HepG2 (cell line): Measurements from ENCODE around the gene SIRT7. TPM values are rescaled to one million over a fixed set of nuclear protein-coding genes. Genes with fewer than 3 reads are reported as not detected.
A peak's percentile ranks its signal among the peaks of the same experiment; 100 is the strongest.

Source experiments
- BORCS8-MEF2B ChIP-seq: sonication (generic); formaldehyde crosslinking; IDR thresholded peaks from 2 replicates; pipeline ENCODE4 v1.8.0; 2022; ENCODE audit warnings: mild to moderate bottlenecking, missing genetic modification reagents
- CEBPG ChIP-seq: IDR thresholded peaks from 2 replicates; pipeline ENCODE4 v1.6.1; 2016
- ETV6 ChIP-seq: sonication (generic); formaldehyde crosslinking; conservative IDR thresholded peaks from 2 replicates; pipeline ENCODE4 v1.4.0; 2020; ENCODE audit warnings: missing genetic modification reagents
- HOXD1 ChIP-seq: sonication (generic); formaldehyde crosslinking; IDR thresholded peaks from 2 replicates; pipeline ENCODE4 v1.5.0; 2020; ENCODE audit warnings: missing genetic modification reagents
- KDM5B ChIP-seq: sonication (generic); formaldehyde crosslinking; IDR thresholded peaks from 2 replicates; pipeline ENCODE4 v1.4.0; 2020; ENCODE audit warnings: missing genetic modification reagents, mild to moderate bottlenecking, borderline replicate concordance
- KDM6A ChIP-seq: IDR thresholded peaks from 2 replicates; pipeline ENCODE4 v1.6.1; 2016; ENCODE audit warnings: low read depth
- KMT2B ChIP-seq: IDR thresholded peaks from 2 replicates; pipeline ENCODE4 v1.6.1; 2016; ENCODE audit warnings: missing genetic modification reagents, missing compliant biosample characterization
- PPARG ChIP-seq: conservative IDR thresholded peaks from 2 replicates; pipeline ENCODE4 v1.6.1; 2016; ENCODE audit warnings: missing biosample characterization, missing genetic modification reagents
- SRSF1 ChIP-seq: fragments of 200-400 bp; formaldehyde crosslinking; optimal IDR thresholded peaks from 2 replicates; pipeline ENCODE3; 2017; ENCODE audit warnings: mild to moderate bottlenecking, low read depth, low read length, moderate library complexity
- TEAD3 ChIP-seq: optimal IDR thresholded peaks from 2 replicates; pipeline ENCODE3; 2016; ENCODE audit warnings: borderline replicate concordance
- ZBTB7A ChIP-seq: sonication (generic); formaldehyde crosslinking; IDR thresholded peaks from 2 replicates; pipeline ENCODE4 v1.8.0; 2022; ENCODE audit warnings: mild to moderate bottlenecking, missing genetic modification reagents
- ZFYVE20 ChIP-seq: sonication (generic); formaldehyde crosslinking; IDR thresholded peaks from 2 replicates; pipeline ENCODE4 v1.8.0; 2023; ENCODE audit warnings: low read depth, mild to moderate bottlenecking, moderate library complexity, missing genetic modification reagents, borderline replicate concordance
- ZIK1 ChIP-seq: sonication (generic); formaldehyde crosslinking; IDR thresholded peaks from 2 replicates; pipeline ENCODE4 v1.5.0; 2020; ENCODE audit warnings: mild to moderate bottlenecking, low read depth, missing genetic modification reagents, borderline replicate concordance
- ZNF225 ChIP-seq: sonication (generic); formaldehyde crosslinking; IDR thresholded peaks from 2 replicates; pipeline ENCODE4 v1.4.0; 2020; ENCODE audit warnings: mild to moderate bottlenecking, missing genetic modification reagents
- ZNF563 ChIP-seq: sonication (generic); formaldehyde crosslinking; IDR thresholded peaks from 2 replicates; pipeline ENCODE4 v1.8.0; 2022; ENCODE audit warnings: mild to moderate bottlenecking, moderate library complexity, missing genetic modification reagents
- ZNF577 ChIP-seq: sonication (generic); formaldehyde crosslinking; IDR thresholded peaks from 2 replicates; pipeline ENCODE4 v1.4.0; 2020; ENCODE audit warnings: mild to moderate bottlenecking, low read depth, missing genetic modification reagents, borderline replicate concordance
- ZNF781 ChIP-seq: sonication (generic); formaldehyde crosslinking; IDR thresholded peaks from 2 replicates; pipeline ENCODE4 v1.5.1; 2020; ENCODE audit warnings: borderline replicate concordance, mild to moderate bottlenecking, missing genetic modification reagents; ENCODE audit errors: not compliant biosample characterization
- ZSCAN20 ChIP-seq: sonication (generic); formaldehyde crosslinking; IDR thresholded peaks from 2 replicates; pipeline ENCODE4 v1.4.0; 2020; ENCODE audit warnings: missing genetic modification reagents, mild to moderate bottlenecking, borderline replicate concordance
- polyA plus RNA-seq, 8 experiments: library from polyadenylated mRNA; depleted of rRNA in 3 of 8; stranded (reverse) in 7 of 8; unstranded in 1 of 8; fragments of >200 nt; fragmentation: Illumina TruSeq in 4 of 8; extraction: Trizol in 4 of 8; gene quantifications; 2 replicates each; pipeline versions ENCODE4 v1.2.1 to v1.2.3, GENCODE V29; 2011 to 2016; ENCODE audit warnings: low read depth in 4 of 8, missing spikeins in 1 of 8, mixed read lengths in 1 of 8; ENCODE audit not compliant: insufficient read depth in 1 of 8
- total RNA-seq, 5 experiments: library from RNA; depleted of rRNA; stranded (reverse); fragments of >200 nt; fragmentation: Illumina TruSeq; extraction: Trizol; gene quantifications; 2 replicates each; pipeline ENCODE4 v1.2.3, GENCODE V29; 2016; ENCODE audit warnings: low read depth in 1 of 5
- TF ChIP-seq, protein P1 (sequence below): sonication (generic); formaldehyde crosslinking; IDR thresholded peaks from 2 replicates; pipeline ENCODE4 v1.4.0; 2020; ENCODE audit warnings: missing genetic modification reagents, borderline replicate concordance

SIRT7 gene
- total and polyA plus RNA-seq, 2 of the 13 experiments (the other 11 are each of a cell fraction or from before 2014, with no cell fraction given): 8.3 to 24.8 TPM

- TF ChIP-seq SRSF1 (peak; percentile 99), KMT2B (CRISPR knock-in tag) (peak; percentile 86), CEBPG (CRISPR knock-in tag) (peak; percentile 46; the same call in 1 of the 2 replicates), ZNF563 (CRISPR knock-in tag) (0 out of 2 replicates have a peak, but pooled peaks have one; percentile 15), ZIK1 (peak; percentile 74), KDM5B (CRISPR knock-in tag) (peak; percentile 78; the same call in 1 of the 2 replicates), KDM6A (CRISPR knock-in tag) (peak; percentile 89), ZNF577 (CRISPR knock-in tag) (no peak), PPARG (peak; percentile 79), ZFYVE20 (CRISPR knock-in tag) (0 out of 2 replicates have a peak, but pooled peaks have one; percentile 80), ZSCAN20 (CRISPR knock-in tag) (peak; percentile 81), HOXD1 (peak; percentile 93), ZNF781 (CRISPR knock-in tag) (no peak), BORCS8-MEF2B (CRISPR knock-in tag) (peak; percentile 92), ZBTB7A (CRISPR knock-in tag) (peak; percentile 35; the same call in 1 of the 2 replicates), ZNF225 (CRISPR knock-in tag) (peak; percentile 7; the same call in 1 of the 2 replicates), ETV6 (CRISPR knock-in tag) (peak; percentile 68; the same call in 1 of the 2 replicates), TEAD3 (CRISPR knock-in tag) (peak; percentile 84)
- TF ChIP-seq, protein P1, sequence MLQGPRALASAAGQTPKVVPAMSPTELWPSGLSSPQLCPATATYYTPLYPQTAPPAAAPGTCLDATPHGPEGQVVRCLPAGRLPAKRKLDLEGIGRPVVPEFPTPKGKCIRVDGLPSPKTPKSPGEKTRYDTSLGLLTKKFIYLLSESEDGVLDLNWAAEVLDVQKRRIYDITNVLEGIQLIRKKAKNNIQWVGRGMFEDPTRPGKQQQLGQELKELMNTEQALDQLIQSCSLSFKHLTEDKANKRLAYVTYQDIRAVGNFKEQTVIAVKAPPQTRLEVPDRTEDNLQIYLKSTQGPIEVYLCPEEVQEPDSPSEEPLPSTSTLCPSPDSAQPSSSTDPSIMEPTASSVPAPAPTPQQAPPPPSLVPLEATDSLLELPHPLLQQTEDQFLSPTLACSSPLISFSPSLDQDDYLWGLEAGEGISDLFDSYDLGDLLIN (CRISPR knock-in tag): peak; percentile 62
These were observed 48.6 kb upstream of the SIRT7 start (continued) for GRCh38 chr17:81966343-81967243.
